HG02884 (cell line): ENCODE measurements around the gene CASP6.
"Not testable (repeated sequence)": the region's sequence is repeated elsewhere in the genome, so short reads cannot be mapped to it uniquely, and the experiment has no call there.

ENCODE experiments used
- ATAC-seq: cut with Tn5 transposase; IDR thresholded peaks from one replicate; pipeline ENCODE4 v1.9.1; 2021; ENCODE audit warnings: mild to moderate bottlenecking, moderate library complexity; ENCODE audit not compliant: unreplicated experiment

The CASP6 gene

DNA sequence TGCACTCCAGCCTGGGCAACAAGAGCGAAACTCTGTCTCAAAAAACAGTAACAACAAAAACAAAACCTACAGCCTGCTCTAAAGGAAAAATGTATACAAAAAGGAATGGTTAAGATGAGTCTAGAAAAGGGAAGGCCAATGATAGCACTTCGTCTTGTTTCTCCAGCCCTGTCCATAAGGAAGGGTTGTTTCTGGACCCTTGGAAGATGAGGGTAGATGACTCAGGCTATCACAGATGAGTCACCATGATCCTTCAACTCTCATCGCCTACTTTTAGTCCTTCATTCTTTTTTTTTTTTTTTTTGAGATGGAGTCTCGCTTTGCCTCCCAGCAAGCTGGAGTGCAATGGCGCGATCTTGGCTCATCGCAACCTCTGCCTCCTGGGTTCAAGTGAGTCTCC, 17.8 kb upstream of the CASP6 start:
- no peak for ATAC-seq

DNA sequence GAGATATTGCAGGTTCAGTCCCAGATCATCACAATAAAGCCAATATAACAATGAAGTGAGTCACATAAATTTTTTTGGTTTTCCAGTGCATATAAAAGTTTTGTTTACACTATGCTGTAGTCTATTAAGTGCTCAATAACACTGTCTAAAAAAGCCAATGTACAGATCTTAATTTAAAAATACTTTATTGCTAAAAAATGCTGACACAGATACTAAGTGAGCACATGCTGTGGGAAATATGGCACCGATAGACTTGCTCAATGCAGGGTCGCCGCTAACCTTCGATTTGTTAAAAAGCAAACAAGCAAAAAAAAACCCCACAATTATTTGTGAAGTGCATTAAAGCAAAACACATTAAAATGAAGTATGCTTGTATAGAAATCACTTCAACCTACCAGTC, 16.4 kb upstream of the CASP6 start:
- ATAC-seq = no peak

DNA sequence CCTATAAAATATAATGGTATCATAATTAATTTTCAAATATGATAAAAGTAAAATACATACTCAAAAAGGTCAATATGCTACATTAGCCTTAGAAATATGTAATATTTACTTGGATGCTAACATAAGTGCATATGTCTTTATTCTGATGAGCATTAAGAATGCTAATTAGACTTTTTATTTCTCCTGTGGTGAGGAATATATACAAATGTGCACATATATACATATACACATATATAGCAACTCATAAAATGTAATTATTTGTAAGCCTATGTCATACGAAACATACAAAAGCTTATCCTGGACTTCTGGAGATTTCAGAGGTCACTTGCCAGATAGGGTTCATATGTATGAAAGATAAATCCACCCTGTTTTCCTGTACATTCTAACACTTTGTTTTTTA, 15.5 kb upstream of the CASP6 start:
- no peak for ATAC-seq

DNA sequence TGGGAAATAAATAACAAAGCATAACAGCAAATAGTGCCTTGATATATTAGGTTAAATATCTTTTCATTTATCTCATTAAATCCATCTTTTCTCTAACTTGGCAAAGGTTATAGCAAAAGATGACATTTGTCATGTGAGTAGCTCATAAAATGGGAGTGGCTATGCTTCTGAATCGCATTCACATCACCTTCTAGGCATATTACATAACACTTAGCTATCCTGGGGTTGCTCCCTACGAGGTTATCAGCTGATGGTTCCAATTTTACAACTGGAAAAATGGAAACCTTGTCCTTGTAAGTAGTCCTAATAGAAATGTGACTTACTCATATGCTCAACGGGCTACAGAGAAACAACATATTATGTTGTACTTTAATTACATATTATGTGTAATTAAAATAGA, 10.3 kb upstream of the CASP6 start:
- ATAC-seq = no peak

DNA sequence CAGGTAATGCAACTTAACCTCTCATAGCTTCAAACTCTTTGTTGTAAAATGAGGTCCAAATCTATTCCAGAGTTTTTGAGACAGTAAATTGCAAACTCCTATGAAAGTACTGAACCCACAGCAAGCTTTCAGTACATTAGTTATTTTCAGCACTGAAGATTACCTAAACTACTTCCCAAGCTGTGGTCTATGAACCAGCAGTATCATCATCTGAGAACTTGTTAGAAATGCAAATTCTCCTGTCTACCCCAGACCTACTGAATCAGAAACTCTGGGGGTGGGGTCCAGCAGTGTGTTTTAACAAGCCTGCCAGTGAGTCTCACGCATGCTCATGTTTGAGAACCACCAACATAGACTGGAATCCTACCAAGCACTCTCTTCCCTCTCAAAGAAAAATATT, 5.7 kb upstream of the CASP6 start:
- ATAC-seq = peak; percentile 97

DNA sequence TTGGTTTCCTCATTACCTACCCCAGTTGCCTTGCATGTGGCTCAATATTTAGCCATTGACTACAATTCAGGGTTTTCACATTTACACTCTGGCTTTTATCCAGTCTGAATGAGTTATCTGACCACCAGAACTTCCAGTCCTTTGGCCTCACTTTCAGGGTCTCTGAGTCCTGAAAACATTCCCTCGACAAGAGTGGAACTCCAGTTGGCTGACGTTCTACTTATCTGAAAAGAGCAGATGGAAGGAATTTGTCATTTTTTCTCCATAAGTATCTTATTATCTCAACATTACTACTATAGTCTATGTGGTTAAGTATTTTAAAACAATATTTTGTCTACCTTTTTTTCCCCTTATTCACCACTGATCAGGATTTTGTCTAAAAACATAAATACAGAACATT, 5.2 kb upstream of the CASP6 start:
- ATAC-seq = no peak

DNA sequence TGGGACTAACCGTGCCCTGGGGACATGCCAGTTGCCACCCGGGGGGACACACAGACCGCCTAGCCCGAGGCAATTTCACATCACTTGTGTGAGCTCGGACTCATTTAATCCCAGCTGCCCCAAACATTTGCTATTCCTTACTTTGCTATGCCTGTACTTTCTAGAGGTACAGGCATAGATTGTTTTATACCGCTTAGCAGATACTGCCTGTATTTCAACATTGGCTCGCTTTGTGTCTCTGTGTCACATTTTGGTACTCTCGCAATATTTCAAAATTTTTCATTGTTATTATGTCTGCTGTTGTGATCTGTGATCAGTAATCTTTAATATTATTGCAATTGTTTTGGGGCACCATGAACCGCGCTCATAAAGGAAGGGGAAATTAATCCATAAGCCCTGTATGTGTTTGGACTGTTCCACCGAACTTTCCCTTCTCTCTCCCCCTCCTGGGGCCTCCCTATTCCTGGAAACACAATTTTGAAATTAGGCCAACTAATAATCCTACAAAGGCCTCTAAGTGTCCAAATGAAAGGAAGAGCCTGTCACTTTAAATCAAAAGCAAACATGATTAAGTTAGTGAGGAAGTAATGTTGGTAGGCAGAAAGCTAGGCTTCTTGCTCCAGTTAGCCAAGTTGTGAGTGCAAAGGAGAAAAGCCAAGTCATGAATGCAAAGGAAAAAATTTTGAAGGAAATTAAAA, 568 bp upstream of the CASP6 start:
- ATAC-seq = no peak

DNA sequence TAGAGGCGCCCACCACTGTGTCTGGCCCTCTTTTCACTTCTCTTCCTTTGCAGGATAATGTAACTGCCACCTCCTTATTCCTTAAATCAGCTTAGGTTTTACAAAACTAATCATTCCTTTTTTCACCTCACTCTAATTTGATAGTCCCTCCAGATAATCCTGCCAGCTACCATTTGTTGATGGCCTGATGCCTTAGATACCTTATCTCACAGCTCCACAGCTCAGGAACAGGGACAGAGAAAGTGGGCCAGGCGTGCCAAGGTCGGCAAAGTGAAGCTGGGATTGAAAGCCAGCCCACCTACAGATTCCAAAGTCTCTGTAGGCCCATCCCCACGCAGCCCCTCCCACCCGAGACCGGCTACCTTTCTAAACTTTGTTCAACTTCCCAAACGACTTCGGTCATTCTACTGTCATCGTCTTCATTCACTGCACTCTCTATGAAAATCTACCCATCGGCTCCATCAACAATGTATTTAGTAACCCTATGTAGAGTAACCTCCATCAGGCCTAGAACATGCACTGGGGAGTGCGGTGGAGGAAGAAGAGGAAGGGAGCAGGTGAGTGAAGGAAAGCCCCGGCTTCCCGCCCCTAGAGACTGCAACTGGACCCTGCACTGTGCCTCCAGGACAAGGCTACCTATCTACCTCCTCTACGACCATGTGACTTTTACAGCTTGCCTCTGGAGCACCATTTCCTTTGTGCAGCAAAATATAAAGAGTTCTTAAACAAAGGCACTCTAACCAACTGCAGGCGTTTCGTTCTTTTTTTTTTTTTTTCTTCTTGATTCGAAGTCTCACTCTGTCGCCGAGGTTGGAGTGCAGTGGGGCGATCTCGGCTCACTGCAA, 1.5 kb downstream of the CASP6 start:
- ATAC-seq = no peak

DNA sequence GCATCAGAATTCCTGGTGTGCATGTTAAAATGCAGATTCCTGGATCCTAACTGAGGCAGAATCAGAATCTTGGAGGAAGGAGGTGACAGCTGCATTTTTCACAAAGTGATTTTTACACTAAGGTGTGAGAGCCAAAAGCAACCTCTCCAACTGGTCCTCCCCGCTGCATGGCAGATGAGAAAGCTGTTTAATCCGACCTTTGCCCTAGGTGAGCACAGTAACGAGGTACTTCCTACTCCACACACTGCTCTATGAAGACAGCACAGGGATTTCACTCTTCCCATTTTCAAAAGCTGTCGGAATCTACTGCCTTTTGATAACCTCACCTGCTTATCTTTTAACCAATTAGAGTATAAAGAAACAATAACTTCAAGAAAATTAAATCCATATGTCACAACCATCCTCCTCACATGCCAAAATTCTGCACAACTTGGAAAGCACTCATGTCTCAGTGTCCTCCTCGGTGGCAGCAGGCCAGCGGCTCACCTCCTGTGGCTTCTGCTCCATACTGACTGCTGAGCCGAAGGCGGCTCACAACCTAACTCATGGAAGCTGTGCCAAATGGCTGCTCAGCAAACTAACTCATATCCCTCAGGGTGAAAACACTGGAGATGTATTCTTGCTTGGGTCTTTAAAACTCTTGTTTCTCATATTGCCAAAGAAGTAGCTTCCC, 3.6 kb downstream of the CASP6 start:
- ATAC-seq = no peak

DNA sequence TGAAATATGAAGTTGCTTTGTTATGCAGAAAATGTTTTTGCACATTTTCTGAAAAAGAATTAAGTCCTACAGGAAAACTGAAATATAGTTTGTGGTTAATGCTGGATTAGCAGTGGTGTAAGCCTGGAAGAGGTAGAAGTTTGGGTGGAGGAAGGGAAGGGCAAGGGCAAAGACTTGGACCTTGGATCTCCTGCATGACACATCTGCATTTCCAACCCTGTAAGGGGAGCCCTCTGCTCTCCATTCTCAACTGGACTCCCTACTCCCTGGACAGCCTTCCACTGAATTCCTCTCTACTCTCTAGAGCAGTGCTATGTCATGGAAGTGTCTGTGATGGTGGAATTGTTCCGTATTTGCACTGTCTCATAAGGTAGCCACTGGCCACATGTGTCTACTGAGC, 4.6 kb downstream of the CASP6 start:
- ATAC-seq = no peak

DNA sequence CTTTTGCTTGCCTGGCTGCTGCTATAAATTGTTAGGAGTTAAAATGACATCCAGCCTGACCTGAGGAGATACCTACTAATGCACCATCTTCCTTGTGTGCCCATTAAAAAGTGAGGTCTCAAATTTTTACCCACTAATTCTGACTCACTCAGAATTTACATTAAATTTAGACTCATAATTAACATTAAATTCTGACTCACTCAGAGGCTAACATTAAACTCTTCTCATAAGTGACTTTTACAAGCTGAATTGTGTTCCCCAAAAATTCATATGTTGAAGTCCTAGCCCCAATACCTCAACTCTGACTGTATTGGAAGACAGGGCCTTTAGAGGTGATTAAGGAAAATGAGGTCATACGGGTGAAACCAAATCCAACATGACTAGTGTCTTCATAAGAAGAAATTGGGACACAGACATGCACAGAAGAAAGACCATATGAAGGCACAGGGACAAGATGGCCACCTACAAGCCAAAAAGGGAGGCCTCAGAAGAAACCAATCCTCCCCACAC, 11.8 kb downstream of the CASP6 start:
- no peak for ATAC-seq

DNA sequence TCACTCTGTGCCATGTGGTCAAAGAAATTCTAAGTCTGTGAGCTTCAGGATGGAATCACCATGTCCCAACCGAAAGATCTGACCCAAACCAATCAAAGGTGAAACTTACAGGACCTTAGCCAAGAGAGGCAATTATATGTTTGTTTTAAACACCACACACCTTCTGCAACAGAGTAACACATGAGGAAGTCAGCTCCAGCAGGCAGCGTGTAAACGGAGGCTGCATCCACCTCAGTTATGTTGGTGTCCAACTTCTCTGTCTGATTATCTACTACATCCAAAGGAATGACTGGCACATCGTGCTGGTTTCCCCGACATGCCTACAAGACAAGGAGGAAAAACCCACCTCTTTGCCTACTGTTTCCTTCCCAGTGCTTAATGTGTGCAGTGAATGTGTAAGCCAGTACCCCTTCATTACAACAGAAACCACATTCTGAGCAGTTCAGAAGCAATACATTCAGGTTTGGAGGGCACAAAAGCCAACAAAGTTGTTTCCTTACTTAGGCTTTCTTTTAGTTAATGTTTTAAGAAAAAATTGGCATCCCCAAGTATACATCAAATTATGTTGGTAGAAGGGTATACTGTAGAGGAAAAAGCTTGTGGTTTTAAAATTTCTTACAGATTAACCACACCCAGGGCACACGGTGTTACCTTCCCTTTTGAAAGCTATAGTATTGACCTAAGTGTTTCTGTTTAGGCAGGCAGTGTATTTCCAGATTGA, 12.4 kb downstream of the CASP6 start:
- ATAC-seq = peak; percentile 77

DNA sequence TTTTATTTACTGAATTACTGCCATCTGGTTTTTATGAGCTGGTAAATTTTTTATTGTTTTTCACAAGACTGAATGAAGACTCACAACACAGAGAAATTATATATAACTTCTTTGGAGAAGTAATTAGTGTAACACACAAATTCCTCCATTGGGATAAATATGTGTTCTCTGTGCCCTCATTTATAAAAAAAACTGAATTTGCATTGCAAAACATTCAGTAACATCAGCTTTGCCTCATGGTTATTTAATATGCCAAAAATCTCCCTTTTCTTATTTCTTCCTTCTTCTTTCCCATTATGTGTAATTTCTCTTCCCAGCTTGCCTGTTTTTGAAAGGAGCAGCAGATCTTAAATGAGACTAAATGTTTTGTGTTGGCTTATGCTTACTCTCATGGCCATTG, 18.5 kb downstream of the CASP6 start:
- ATAC-seq = no peak

DNA sequence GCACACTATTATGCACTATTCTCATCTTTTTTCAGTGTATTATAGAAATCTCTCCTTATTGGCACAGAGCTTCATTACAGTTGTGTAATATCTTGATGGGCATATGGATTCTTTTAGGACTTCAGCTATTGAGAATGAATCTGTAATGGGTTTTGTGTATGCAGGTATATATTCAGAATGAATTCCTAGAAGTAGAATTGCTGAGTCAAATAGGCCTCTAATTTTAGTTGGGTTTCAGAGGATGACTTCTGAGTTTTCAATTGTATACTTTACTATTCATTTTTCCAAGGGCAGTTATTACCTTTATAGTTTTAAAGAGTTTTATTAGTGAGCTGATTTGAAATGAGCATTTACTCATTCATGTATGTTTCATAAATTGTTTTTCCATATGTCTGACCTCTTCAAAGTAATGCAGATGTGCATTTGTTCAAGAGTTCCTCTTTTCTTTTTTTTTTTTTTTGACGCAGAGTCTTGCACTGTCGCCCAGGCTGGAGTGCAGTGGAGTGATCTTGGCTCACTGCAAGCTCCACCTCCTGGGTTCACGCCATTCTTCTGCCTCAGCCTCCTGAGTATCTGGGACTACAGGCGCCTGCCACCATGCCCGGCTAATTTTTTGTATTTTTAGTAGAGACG, 19.5 kb downstream of the CASP6 start:
- peak; percentile 52 for ATAC-seq

DNA sequence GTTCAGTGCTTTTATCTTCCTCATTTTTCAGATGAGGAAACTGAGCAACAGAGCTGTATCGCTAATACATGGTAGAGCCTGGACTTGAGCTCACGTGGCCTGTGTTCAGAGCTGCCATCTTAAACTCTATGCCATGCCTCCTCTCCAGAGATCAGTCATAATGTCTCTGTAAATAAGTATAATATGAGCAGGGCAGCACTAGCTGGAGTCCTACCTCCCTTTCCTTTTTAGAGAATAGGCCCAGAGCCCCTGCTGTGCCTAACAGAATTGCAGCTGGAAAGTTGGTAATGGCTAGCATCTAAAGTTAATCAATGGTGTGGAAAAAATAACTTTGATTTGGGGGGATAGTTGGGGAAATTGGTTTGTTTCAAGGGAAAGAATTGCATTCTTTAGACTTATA, 20.4 kb downstream of the CASP6 start:
- no peak for ATAC-seq

DNA sequence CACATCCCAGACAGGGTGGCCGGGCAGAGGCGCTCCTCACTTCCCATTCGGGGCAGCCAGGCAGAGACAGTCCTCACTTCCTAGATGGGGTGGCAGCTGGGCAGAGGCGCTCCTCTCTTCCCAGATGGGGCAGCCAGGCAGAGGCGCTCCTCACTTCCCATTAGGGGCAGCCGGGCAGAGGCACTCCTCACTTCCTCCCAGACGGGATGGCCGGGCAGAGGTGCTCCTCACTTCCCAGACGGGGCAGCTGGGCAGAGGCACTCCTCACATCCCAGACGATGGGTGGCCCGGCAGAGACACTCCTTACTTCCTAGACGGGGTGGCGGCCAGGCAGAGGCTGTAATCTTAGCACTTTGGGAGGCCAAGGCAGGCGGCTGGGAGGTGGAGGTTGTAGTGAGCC, 24.3 kb downstream of the CASP6 start:
- not testable (repeated sequence) for ATAC-seq

DNA sequence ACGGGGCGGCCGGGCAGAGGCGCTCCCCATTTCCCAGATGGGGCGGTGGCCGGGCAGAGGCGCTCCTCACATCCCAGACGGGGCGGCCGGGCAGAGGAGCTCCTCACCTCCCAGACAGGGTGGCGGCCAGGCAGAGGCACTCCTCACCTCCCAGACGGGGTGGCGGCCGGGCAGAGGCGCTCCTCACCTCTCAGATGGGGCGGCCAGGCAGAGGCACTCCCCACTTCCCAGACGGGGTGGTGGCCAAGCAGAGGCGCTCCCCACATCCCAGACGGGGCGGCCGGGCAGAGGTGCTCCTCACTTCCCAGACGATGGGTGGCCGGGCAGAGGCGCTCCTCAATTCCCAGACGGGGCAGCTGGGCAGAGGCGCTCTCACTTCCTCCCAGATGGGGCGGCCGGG, 24.8 kb downstream of the CASP6 start:
- ATAC-seq = not testable (repeated sequence)

DNA sequence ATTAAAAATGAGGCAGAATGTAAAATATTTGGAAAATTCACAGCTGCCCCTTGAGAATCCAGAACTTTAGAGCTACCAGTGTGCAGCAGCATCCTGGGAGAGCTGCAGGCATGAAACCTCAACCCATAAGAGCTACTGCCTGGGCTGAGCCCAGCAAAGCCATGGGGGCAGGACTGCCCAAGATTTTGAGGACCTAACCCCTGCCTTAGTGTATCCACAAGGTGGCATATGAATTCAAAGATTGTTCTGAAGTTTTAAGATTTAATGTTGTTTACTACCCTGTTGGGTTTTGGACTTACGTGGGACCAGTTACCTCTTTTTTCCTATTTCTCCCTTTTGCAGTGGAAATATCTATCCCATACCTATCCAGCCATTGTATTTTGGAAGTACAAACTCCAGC, 26.4 kb downstream of the CASP6 start:
- no peak for ATAC-seq

DNA sequence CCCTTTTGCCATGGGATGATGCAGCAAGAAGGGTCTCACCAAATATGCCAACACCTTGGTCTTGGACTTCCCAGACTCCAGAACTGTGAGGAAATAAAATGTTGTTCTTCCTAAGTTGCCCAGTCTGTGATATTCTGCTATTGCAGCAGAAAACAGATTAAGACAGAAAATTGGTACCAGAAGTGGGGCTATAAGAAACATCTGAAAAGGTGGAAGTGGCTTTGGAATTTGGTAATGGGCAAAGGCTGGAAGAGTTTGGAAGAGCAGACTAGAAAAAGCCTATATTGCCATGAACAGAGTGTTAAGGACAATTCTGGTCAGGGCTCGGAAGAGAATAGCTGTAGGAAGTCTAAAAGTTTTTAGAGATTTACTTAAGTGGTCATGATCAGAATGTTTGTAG, 27.4 kb downstream of the CASP6 start:
- ATAC-seq = no peak

DNA sequence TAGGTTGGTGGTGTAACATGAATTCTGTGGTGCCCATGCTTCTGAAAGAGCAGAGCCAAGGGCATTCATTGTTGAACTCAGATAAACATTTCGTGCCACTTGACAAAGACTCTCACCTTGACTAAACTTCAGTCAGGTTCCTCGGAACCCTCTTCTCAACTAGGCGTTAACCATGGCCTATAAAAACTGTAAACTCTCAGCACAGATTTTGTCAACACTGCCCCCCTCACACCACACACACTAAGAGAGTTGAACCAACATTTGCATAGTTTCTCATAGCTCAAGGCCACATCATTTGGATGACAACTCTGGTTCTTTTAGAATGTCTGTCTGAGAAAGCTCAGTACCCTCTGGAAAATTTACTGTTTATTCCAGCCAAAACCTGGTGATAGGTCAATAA, 28.1 kb downstream of the CASP6 start:
- ATAC-seq = no peak

DNA sequence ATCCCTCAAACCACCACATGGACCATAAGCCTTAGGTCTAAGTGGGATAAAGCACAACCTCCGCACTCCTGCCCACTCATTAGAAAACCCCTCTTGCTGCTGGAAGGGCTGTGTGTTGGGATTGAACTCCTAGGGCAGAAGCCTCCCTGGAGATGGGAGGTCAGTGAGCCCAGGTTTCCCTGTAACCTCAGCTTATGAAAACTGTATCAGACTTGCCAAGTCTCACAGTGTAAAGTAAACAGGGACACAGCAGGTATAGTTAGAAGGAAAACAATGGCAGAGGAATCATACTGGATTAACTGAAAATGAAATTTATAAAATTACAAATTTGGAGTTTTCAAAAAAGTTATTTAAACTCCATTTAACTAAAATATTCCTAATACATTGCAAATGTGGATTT, 29.9 kb downstream of the CASP6 start:
- ATAC-seq = no peak
